Erythroblast (primary cell): ENCODE results near the gene TMX1.

Source experiments
- DNase-seq, 2 experiments: peaks; one replicate each; lab custom pipeline; 2025; lab: John Stamatoyannopoulos, UW
- GATA1 ChIP-seq: IDR thresholded peaks from 2 replicates; pipeline ENCODE4 v1.6.1; 2011; ENCODE audit warnings: low read depth, mild to moderate bottlenecking, control low read depth, low read length, moderate library complexity
- POLR2A ChIP-seq: IDR thresholded peaks from 2 replicates; pipeline ENCODE4 v1.6.1; 2011; ENCODE audit warnings: mild to moderate bottlenecking, low read length

The TMX1 gene

GRCh38 chr14:51289169-51289568 is 49.1 kb downstream of the TMX1 start:
- TF ChIP-seq POLR2A (no peak), GATA1 (no peak)
- DNase-seq = peak in 1 of 2 experiments; percentile 25

GRCh38 chr14:51290132-51290531 is 50.1 kb downstream of the TMX1 start:
- TF ChIP-seq GATA1 (no peak), POLR2A (no peak)
- DNase-seq = no peak

- TF ChIP-seq GATA1 (no peak), POLR2A (no peak)
- DNase-seq = no peak
Measured at GRCh38 chr14:51291016-51291415, 51.0 kb downstream of the TMX1 start.

DNA sequence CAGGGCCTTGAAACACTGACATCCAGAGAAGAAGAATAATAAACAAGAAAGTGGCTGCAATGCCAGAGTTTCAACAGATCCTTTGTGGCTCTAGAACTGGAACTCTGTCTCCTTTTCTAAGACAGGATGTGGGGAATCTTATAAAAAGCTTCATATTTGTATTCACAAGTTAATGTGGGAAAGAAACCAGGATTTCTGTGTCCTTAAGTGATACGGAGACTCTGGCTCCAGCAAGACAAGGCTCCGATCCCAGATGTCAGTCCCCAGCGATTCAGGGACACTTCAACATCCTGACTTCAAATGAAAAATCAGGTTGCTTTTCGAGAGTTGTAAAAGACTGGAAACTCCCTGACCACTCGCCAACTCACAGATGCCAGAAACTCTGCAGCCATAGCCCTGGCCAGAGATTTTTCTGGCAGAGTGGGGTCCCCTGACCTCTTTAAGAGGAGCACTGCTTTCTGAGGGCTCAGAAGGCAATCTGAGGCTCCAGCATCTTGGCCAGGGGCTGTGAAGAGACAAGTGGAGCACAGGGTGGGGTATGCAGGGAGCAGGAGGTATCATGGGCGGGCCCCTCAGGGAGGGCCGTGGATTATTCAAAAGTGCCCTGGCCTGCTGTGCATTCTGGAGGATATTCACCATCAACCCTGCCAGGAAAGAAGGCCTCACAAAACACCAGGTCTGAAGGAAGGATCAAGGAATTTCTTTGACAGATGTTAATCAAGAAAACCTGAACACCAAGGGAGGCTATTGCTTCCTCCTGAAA is 53.3 kb downstream of the TMX1 start:
- DNase-seq = no peak
- TF ChIP-seq GATA1 (no peak), POLR2A (no peak)

DNA sequence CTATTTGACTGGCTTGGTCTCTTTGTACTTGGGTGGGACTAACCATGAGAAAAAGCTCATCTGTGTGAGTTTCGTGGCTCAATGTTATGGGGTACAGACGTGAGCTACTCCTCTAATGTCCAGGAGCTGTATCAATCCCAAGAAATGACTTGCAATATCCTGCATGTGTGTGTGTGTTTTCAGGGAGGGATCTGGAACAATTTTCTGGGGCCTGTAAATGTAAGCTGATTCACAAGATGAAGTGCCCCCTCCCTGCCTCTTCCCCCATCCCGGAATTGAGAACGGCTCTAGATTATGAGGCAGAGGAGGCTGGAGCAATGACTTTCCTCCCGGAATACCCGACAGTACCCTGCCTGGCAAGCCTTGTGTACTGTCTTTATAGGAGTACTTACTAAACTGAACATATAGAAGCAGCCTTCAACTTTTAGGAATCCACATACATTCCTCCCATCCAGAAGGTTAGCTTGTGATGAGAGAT is 53.9 kb downstream of the TMX1 start:
- no peak for DNase-seq
- no peak for TF ChIP-seq GATA1
- TF ChIP-seq POLR2A = no peak

DNA sequence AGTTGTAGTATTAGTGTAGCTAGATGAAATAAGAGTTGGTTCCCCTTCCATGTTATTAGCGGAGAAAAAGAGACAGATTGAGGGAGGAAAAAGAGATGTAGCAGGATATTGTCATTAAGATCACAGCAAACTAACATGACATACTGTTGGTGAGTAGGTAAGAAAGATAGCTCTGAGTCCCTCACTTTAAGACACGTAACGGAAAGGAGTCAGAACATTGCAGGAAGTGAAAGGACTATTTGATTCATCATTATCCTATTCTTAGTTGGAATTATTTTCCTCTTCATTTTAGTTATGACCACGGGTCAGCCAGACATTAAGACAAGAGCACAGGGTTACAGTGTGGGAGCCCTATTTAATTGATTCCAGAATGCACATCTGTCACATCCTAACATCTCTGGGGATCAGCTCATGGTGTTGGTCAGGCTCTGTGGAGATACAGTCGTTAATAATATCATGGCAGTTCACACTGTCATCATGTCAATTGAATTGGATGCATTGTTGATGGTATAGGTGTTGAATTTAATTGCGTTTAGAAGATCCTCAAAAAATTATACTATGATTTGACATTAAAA is 55.0 kb downstream of the TMX1 start:
- no peak for TF ChIP-seq GATA1
- TF ChIP-seq POLR2A = no peak
- no peak for DNase-seq

DNA sequence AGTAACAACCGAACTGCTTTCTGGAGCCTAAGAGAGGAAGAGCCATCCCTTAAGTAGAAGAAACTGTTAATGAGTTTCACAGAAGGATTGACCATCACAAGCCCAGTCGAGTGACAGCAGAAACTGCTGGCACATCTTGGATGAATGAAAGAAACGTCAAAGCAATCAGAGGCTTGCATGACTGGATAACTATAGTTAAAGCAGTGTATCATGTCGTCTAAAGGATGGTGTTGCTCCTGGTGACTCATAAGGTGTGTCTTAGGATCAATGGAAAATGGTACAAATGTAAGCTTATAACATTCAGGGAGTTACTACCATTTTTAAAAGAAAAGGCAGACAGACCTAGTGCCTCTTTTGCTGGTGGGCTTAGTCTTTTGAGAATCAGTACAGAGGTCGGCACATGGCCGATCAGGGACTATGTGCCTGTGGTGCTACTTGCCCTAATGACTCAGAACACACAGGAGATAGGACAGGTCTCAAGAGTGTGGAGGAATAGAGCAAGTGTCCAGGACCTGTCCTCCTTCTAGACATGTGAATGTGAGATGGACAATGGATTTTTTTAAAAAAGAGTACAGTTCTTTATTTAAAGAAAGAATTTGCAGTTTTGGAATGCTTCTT is 55.7 kb downstream of the TMX1 start:
- TF ChIP-seq POLR2A (no peak), GATA1 (no peak)
- DNase-seq = no peak

DNA sequence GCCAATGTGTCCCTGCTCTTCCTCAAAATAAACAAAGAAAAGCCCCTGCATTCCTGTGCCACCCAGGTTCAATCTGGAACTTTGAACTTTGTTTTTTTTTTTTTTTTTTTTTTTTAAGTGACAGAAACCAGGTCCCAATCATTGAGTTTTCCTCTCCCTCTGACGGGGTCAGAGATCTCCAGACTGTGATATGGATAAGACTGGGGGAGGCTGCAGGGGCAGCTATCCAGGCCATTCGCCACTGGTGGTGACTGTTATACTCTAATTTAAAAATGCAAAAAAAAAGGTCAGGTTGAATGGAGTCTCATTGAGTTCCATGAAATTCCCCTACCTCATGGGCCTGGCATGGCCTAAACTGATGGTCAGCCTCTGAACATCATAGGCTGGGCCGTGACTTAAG is 57.0 kb downstream of the TMX1 start:
- TF ChIP-seq POLR2A (no peak), GATA1 (no peak)
- no peak for DNase-seq

DNA sequence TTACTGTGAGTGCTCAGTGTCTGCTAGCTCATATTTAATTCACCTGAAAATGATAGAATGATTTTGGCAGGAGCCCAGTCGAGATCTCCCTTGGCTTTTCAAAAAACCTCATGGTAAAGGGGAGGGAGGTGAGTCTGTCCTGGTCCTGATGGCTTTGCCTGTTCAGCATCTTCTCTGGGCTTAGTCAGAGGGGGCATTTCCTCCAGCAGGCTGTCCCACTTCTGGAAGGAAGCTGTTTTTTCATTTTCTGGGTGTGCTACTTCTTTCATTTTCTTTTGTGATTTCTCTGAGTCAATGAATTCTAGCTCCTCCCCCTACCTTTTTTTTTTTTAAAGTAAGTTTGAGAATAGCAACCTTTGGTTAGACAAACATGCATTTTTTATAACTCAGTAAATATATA is 58.8 kb downstream of the TMX1 start:
- TF ChIP-seq GATA1 (no peak), POLR2A (no peak)
- no peak for DNase-seq

DNA sequence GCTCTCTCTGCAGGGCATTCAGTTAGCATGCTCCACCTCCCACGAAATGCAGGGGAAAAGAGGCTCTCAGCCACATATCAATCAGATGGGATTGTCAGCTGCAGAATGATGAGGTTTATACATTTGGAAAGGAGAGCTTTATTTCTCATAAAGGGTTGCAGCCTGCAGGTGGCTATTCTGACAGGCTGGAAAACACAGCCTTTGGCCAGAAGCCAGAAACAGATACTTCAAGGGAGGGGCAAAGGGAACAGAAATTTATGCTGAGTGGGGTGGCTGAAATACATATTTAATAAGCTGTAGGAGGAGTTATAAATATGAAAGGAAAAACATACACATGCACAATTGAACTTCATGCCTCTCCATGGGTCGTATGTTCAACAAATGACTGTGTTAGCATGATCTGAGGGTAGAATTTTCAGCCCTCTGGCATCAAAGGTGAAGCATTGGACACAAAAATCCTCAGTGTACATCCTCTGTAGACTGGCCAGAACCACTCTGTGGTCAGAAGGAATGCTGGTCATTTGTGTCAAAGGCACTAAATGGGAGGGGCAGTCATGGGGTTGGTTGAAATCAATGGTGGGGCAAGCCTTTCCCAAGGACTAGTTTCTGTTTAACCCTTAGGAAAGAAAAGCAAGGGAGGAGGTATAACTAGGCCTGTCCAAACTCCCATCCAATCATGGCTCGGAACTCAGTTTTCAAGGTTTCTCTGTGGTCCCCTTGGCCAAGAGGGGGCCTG is 62.4 kb downstream of the TMX1 start:
- DNase-seq = peak; percentile 5 to 10

DNA sequence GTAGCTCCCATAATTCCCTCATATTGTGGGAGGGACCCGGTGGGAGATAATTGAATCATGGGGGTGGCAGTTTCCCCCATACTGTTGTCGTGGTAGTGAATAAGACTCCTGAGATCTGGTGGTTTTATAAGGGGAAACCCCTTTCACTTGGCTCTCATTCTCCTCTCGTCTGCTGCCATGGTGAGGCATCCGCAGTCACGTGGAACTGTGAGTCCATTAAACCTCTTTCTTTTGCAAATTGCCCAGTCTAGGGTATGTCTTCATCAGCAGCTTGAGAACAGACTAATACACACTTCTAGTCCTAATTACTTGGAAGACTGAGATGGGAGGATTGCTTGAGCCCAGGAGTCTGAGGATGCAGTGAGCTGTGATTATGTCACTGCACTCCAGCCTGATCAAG is 64.4 kb downstream of the TMX1 start:
- no peak for TF ChIP-seq GATA1
- no peak for TF ChIP-seq POLR2A
- DNase-seq = no peak

More for the DNA sequence above, 62.4 kb downstream of the TMX1 start:
- TF ChIP-seq POLR2A (no peak), GATA1 (no peak)

- DNase-seq = no peak
Measured at GRCh38 chr14:51304941-51305340, 64.9 kb downstream of the TMX1 start.

GRCh38 chr14:51305751-51306150 is 65.7 kb downstream of the TMX1 start:
- no peak for TF ChIP-seq POLR2A
- TF ChIP-seq GATA1 = no peak
- DNase-seq = no peak

More at GRCh38 chr14:51304941-51305340, 64.9 kb downstream of the TMX1 start:
- TF ChIP-seq GATA1 (no peak), POLR2A (no peak)
